H1 (cell line): ENCODE measurements around the gene INPP5E. TPM values are rescaled to one million over a fixed set of nuclear protein-coding genes. Genes with fewer than 3 reads are reported as not detected.

Source experiments
- CTCF ChIA-PET: fragments of 300-600 bp; sonication (Branson Sonifier 250); formaldehyde crosslinking; loops from one replicate; lab custom pipeline; 2021; ENCODE audit not compliant: partially characterized antibody; lab: Charles Lee
- POLR2A ChIA-PET: fragments of 300-600 bp; sonication (Branson Sonifier 250); formaldehyde crosslinking; loops from one replicate; lab custom pipeline; 2021; ENCODE audit warnings: inconsistent platforms; ENCODE audit not compliant: partially characterized antibody; lab: Charles Lee
- DNase-seq, 2 experiments: peaks; one replicate each; pipeline versions ENCODE4 v3.0.0 to v3.0.0-alpha.2; 2010 to 2022; ENCODE audit warnings: low spot score in 2 of 2, low read depth in 1 of 2, mixed read lengths in 1 of 2
- FAIRE-seq: peaks from 2 replicates; lab custom pipeline; 2011; peaks lifted over from hg19 to GRCh38; lab: Jason Lieb, UNC
- H2AFZ ChIP-seq: 2 replicates; pipeline ENCODE4 v1.8.1; 2012; ENCODE audit warnings: low read length, inconsistent platforms
- H2AK5ac ChIP-seq: 2 replicates; pipeline ENCODE4 v1.6.1; 2013; ENCODE audit warnings: low read depth, low read length
- H2BK120ac ChIP-seq: replicated peaks from 2 replicates; pipeline ENCODE3; 2013; ENCODE audit warnings: low read depth, low read length, inconsistent platforms
- H2BK12ac ChIP-seq: 2 replicates; pipeline ENCODE4 v1.6.1; 2013; ENCODE audit warnings: low read depth, low read length
- H2BK15ac ChIP-seq: 2 replicates; pipeline ENCODE4 v1.6.1; 2013; ENCODE audit warnings: low read length
- H2BK20ac ChIP-seq: 2 replicates; pipeline ENCODE4 v1.6.1; 2013; ENCODE audit warnings: low read length
- H2BK5ac ChIP-seq: 2 replicates; pipeline ENCODE4 v1.6.1; 2013; ENCODE audit warnings: low read depth, low read length
- H3K14ac ChIP-seq: 2 replicates; pipeline ENCODE4 v1.6.1; 2013; ENCODE audit warnings: inconsistent platforms; ENCODE audit not compliant: insufficient read length
- H3K18ac ChIP-seq: 2 replicates; pipeline ENCODE4 v1.6.1; 2013; ENCODE audit warnings: low read length; ENCODE audit errors: extremely low read depth
- H3K23ac ChIP-seq: 2 replicates; pipeline ENCODE4 v1.6.1; 2013; ENCODE audit warnings: inconsistent platforms; ENCODE audit not compliant: insufficient read length
- H3K23me2 ChIP-seq: 2 replicates; pipeline ENCODE4 v1.6.1; 2013; ENCODE audit warnings: low read depth, low read length
- H3K27ac ChIP-seq: 2 replicates; pipeline ENCODE4 v1.6.1; 2011; ENCODE audit warnings: low read depth, low read length, inconsistent platforms
- H3K27me3 ChIP-seq, 4 experiments: replicated peaks in 1 of 4; 1 replicate in 1 of 4; 2 replicates in 3 of 4; pipeline versions ENCODE4 v1.6.1 to v1.8.1; 2011 to 2013; ENCODE audit warnings: low read length in 3 of 4, mild to moderate bottlenecking in 3 of 4, inconsistent platforms in 2 of 4, mixed read lengths in 2 of 4, moderate library complexity in 1 of 4; ENCODE audit not compliant: control insufficient read depth in 3 of 4, insufficient read depth in 3 of 4; ENCODE audit errors: extremely low read depth in 1 of 4
- H3K36me3 ChIP-seq, 4 experiments: 2 replicates each; pipeline versions ENCODE4 v1.6.1 to v1.8.1; 2011 to 2013; ENCODE audit warnings: mild to moderate bottlenecking in 4 of 4, low read length in 3 of 4, moderate library complexity in 2 of 4, control low read depth in 1 of 4, inconsistent platforms in 1 of 4; ENCODE audit not compliant: insufficient read depth in 4 of 4, control insufficient read depth in 2 of 4
- H3K4ac ChIP-seq: replicated peaks from 2 replicates; pipeline ENCODE3; 2013; ENCODE audit warnings: low read length, low read depth, mixed read lengths, inconsistent platforms; ENCODE audit not compliant: insufficient read length
- H3K4me1 ChIP-seq, 4 experiments: replicated peaks in 1 of 4; 1 replicate in 1 of 4; 2 replicates in 3 of 4; pipeline versions ENCODE4 v1.6.1 to v1.8.1; 2011 to 2013; ENCODE audit warnings: low read length in 3 of 4, inconsistent platforms in 2 of 4, mixed read lengths in 1 of 4; ENCODE audit not compliant: insufficient read depth in 4 of 4, control insufficient read depth in 3 of 4
- H3K4me2 ChIP-seq, 2 experiments: 2 replicates each; pipeline versions ENCODE4 v1.6.1 to v1.8.1; 2011 to 2013; ENCODE audit warnings: low read depth in 2 of 2, low read length in 2 of 2, control low read depth in 1 of 2, inconsistent platforms in 1 of 2, mild to moderate bottlenecking in 1 of 2; ENCODE audit not compliant: insufficient read depth in 1 of 2
- H3K4me3 ChIP-seq, 4 experiments: fragments of 200-600, 300-600 bp in 1 of 4; sonication (generic), shearing (Covaris generic), sonication (Bioruptor Twin) in 1 of 4; 2 replicates each; pipeline versions ENCODE4 v1.5.1 to v1.8.1; 2011 to 2016; ENCODE audit warnings: low read length in 4 of 4, low read depth in 3 of 4, control low read depth in 2 of 4, inconsistent platforms in 2 of 4, mild to moderate bottlenecking in 2 of 4, mixed read lengths in 1 of 4, moderate library complexity in 1 of 4; ENCODE audit not compliant: insufficient read depth in 2 of 4; ENCODE audit errors: extremely low read depth in 1 of 4
- H3K56ac ChIP-seq: replicated peaks from 2 replicates; pipeline ENCODE3; 2013; ENCODE audit warnings: low read depth, mild to moderate bottlenecking, mixed read lengths, low read length, inconsistent platforms; ENCODE audit not compliant: insufficient read length
- H3K79me1 ChIP-seq: 2 replicates; pipeline ENCODE4 v1.6.1; 2013; ENCODE audit warnings: low read depth, low read length, control low read depth
- H3K79me2 ChIP-seq, 2 experiments: 2 replicates each; pipeline versions ENCODE4 v1.6.1 to v1.8.1; 2012 to 2013; ENCODE audit warnings: low read length in 2 of 2, mild to moderate bottlenecking in 2 of 2, inconsistent platforms in 1 of 2; ENCODE audit not compliant: insufficient read depth in 2 of 2, control insufficient read depth in 1 of 2
- H3K9ac ChIP-seq, 4 experiments: replicated peaks in 1 of 4; 1 replicate in 1 of 4; 2 replicates in 3 of 4; pipeline versions ENCODE4 v1.6.1 to v1.8.1; 2011 to 2013; ENCODE audit warnings: low read depth in 3 of 4, low read length in 3 of 4, control low read depth in 2 of 4, mild to moderate bottlenecking in 2 of 4, moderate library complexity in 2 of 4, inconsistent platforms in 1 of 4; ENCODE audit errors: extremely low read depth in 1 of 4
- H3K9me3 ChIP-seq, 2 experiments: 2 replicates each; pipeline versions ENCODE4 v1.6.1 to v1.8.1; 2012 to 2013; ENCODE audit warnings: mild to moderate bottlenecking in 2 of 2, moderate library complexity in 2 of 2, control low read depth in 1 of 2, inconsistent platforms in 1 of 2, low read depth in 1 of 2, low read length in 1 of 2, mixed read lengths in 1 of 2; ENCODE audit not compliant: insufficient read depth in 2 of 2
- H4K20me1 ChIP-seq, 2 experiments: replicated peaks in 1 of 2; 2 replicates each; pipeline versions ENCODE3 to v1.8.1; 2011 to 2013; ENCODE audit warnings: inconsistent platforms in 2 of 2, low read length in 2 of 2, mild to moderate bottlenecking in 1 of 2; ENCODE audit not compliant: insufficient read depth in 2 of 2, control insufficient read depth in 1 of 2
- H4K5ac ChIP-seq: 2 replicates; pipeline ENCODE4 v1.6.1; 2013; ENCODE audit warnings: low read length, low read depth, mixed read lengths, inconsistent platforms; ENCODE audit not compliant: insufficient read length
- H4K8ac ChIP-seq: 2 replicates; pipeline ENCODE4 v1.8.0; 2013; ENCODE audit warnings: mild to moderate bottlenecking, moderate library complexity, low read length, inconsistent platforms; ENCODE audit not compliant: insufficient read depth; ENCODE audit errors: extremely low read depth
- H4K91ac ChIP-seq: replicated peaks from 2 replicates; pipeline ENCODE3; 2013; ENCODE audit warnings: low read length, mixed read lengths, inconsistent platforms; ENCODE audit not compliant: insufficient read length
- ATF3 ChIP-seq: IDR thresholded peaks from 2 replicates; pipeline ENCODE4 v1.6.1; 2011; ENCODE audit warnings: low read depth, mild to moderate bottlenecking, low read length; ENCODE audit not compliant: insufficient read depth
- MAX ChIP-seq: IDR thresholded peaks from 2 replicates; pipeline ENCODE4 v1.6.1; 2012; ENCODE audit warnings: inconsistent platforms
- RAD21 ChIP-seq, 2 experiments: IDR thresholded peaks in 1 of 2; conservative IDR thresholded peaks in 1 of 2; 2 replicates each; pipeline ENCODE4 v1.6.1; 2011; ENCODE audit warnings: low read depth in 2 of 2, low read length in 2 of 2, improper control_type of control experiment in 1 of 2, inconsistent platforms in 1 of 2, mild to moderate bottlenecking in 1 of 2, moderate library complexity in 1 of 2
- SIRT6 ChIP-seq: IDR thresholded peaks from one replicate; pipeline ENCODE4 v1.7.1; 2012; ENCODE audit warnings: low read length, inconsistent platforms
- USF2 ChIP-seq: IDR thresholded peaks from 2 replicates; pipeline ENCODE4 v1.6.1; 2011; ENCODE audit warnings: low read length, improper control_type of control experiment
- WGBS, 2 experiments: shearing (Covaris generic) in 1 of 2; methylation state at CpG; one replicate each; pipeline versions ENCODE4 v1.1.6 to v1.1.7; 2013 to 2015; ENCODE audit warnings: low lambda C conversion rate in 2 of 2, mixed read lengths in 2 of 2, inconsistent platforms in 1 of 2, low coverage in 1 of 2, missing lambda C conversion rate in 1 of 2; ENCODE audit not compliant: insufficient replicate concordance in 2 of 2, insufficient coverage in 1 of 2, insufficient read length in 1 of 2; ENCODE audit errors: extremely low coverage in 1 of 2, missing lambda C conversion rate in 1 of 2; 5-methylcytosine and 5-hydroxymethylcytosine counted together
- polyA plus RNA-seq, 7 experiments: library from polyadenylated mRNA; depleted of rRNA in 3 of 7; stranded (reverse) in 5 of 7; unstranded in 2 of 7; fragments of >200 nt in 5 of 7; fragments of 200-250 nt in 2 of 7; gene quantifications; 1 replicate in 5 of 7; 2 replicates in 1 of 7; 4 replicates in 1 of 7; pipeline versions ENCODE4 v1.2.1 to v1.2.3, GENCODE V29; 2011 to 2013; ENCODE audit warnings: missing spikeins in 2 of 7, mixed read lengths in 2 of 7
- total RNA-seq: library from RNA; stranded (reverse); fragmentation: NEBNext Ultra II Directional; extraction: Animal tissue kit (Norgen Biotek cat#: 25700); gene quantifications from 2 replicates; pipeline ENCODE4 v1.2.1, GENCODE V29; 2021

The INPP5E gene
- total and polyA plus RNA-seq, 2 of the 8 experiments (the other 6 are each of a cell fraction or from before 2014, with no cell fraction given): 8.7 to 11.3 TPM

- 90% methylated on average over 23 of the region's 32 CpGs; no CpG with 5 or more reads in 1 of the 2 experiments for WGBS, 2 experiments
- H3K79me2 ChIP-seq: no peaks in the 10 kb centered on the region
- peaks cover 2 to 6% of the 10 kb centered on the region in 2 experiments for H4K20me1 ChIP-seq
- CTCF ChIA-PET: interaction anchor here (0.6 to 2.0 kb wide), 6 partner anchors 10 to 854 kb away, joined by 3 to 6 read pairs (median 3); partner anchors contain the start of gene INPP5E
- H3K9ac ChIP-seq: no peak overlapping the region
- H3K4me1 ChIP-seq: no peaks in the 10 kb centered on the region
- no peak overlapping the region for H2AFZ ChIP-seq
- peak overlapping the region; percentile 25; the same call in 1 of the 2 replicates for H4K8ac ChIP-seq
- no peak overlapping the region for H3K4me3 ChIP-seq
- no peak overlapping the region for H3K18ac ChIP-seq
- POLR2A ChIA-PET: interaction anchor here (1.0 to 2.1 kb wide), 7 partner anchors 9 to 55 kb away, joined by 3 to 10 read pairs (median 3); no protein-coding TSS in a partner anchor
- no peak overlapping the region for H3K23ac ChIP-seq
- H3K23me2 ChIP-seq: no peaks in the 10 kb centered on the region
- H3K4me2 ChIP-seq: no peak overlapping the region
- H3K14ac ChIP-seq: no peak overlapping the region
- H4K5ac ChIP-seq: no peak overlapping the region
- H3K56ac ChIP-seq: no peak overlapping the region
- no peak for FAIRE-seq
- no peak for TF ChIP-seq ATF3
- TF ChIP-seq MAX: no peak
- TF ChIP-seq RAD21 (IDR thresholded peaks at IDR 0.05 in 1 of 2, conservative IDR thresholded peaks at IDR 0.05 in 1 of 2; ENCODE audit: low read depth in 2 of 2, low read length in 2 of 2): no peak
- no peak for TF ChIP-seq SIRT6
- TF ChIP-seq USF2: no peak
- H2AK5ac ChIP-seq: no peak overlapping the region
- no peak for DNase-seq
- no peak overlapping the region for H2BK5ac ChIP-seq
- no peak overlapping the region for H3K27ac ChIP-seq
- H2BK15ac ChIP-seq: no peak overlapping the region
- no peak overlapping the region for H2BK12ac ChIP-seq
- no peak overlapping the region for H2BK120ac ChIP-seq
- no peaks in the 10 kb centered on the region for H3K27me3 ChIP-seq
- no peak overlapping the region for H2BK20ac ChIP-seq
- no peak overlapping the region for H3K4ac ChIP-seq
- no peaks in the 10 kb centered on the region for H3K9me3 ChIP-seq
- peaks cover under 1% of the 10 kb centered on the region; the same call in 1 of the 2 replicates for H3K79me1 ChIP-seq
- H4K91ac ChIP-seq: no peak overlapping the region
- H3K36me3 ChIP-seq: peaks cover 0 to 14% (median 2%) of the 10 kb centered on the region in 4 experiments; a peak in 2 of 8 replicates
These were observed 9.8 kb downstream of the INPP5E start for GRCh38 chr9:136429683-136430491.
